ENCODE measurements around the gene GABARAP. TPM values are rescaled to one million over a fixed set of nuclear protein-coding genes. Genes with fewer than 3 reads are reported as not detected.

GABARAP gene
- total and polyA plus RNA-seq, 2 donors (not counting 1 experiment from before 2014, with no cell fraction given), result 323 to 371 TPM

DNA sequence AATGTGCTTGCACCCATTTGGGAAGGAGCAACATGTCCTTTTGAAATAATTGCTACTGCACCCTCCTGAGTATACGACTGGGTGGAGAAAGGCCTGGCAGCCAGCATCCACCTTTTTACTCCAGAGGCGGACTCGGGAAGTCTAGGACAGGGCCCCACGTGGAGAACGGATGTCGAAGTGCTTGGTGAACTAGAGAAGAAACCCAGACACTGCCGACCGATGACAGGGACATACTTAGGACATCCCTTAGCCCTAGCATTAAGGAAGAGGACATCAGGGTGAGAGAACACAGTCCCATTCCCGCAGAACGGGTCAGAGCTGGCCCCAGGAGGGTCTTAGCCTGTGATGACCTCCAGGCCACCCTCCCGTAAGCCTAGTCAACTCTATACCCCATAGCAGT is 48.4 kb upstream of the GABARAP start:
- H3K9me3 Mint-ChIP-seq (ENCODE audit: insufficient read depth), result no peaks in the 10 kb centered on the region
- H4K20me1 ChIP-seq (ENCODE audit: control insufficient read depth, insufficient read depth, low read length, poor library complexity, severe bottlenecking), result no peaks in the 10 kb centered on the region
- H3K4me3 Mint-ChIP-seq, result no peak overlapping the region
- DNase-seq, result no peak
- peaks cover 18 to 19% of the 10 kb centered on the region in 2 donors for H3K4me1 ChIP-seq (ENCODE audit: control insufficient read depth in 2 of 2, insufficient read depth in 2 of 2, low read length in 2 of 2)
- H3K4me3 ChIP-seq (ENCODE audit: control extremely low read depth in 1 of 5, extremely low read depth in 1 of 5, insufficient read depth in 1 of 5, low read depth in 2 of 5, low read length in 4 of 5), result no peak overlapping the region
- H3K36me3 ChIP-seq (replicated peaks in 1 of 2; ENCODE audit: control extremely low read depth in 1 of 2, control insufficient read depth in 1 of 2, extremely low read depth in 1 of 2, insufficient read depth in 2 of 2, low read length in 1 of 2), result no peaks in the 10 kb centered on the region
- H3K27me3 ChIP-seq (replicated peaks in 1 of 4; ENCODE audit: control extremely low read depth in 1 of 4, control insufficient read depth in 3 of 4, insufficient read depth in 4 of 4, low read length in 3 of 4), result peaks cover 0 to 48% (median 10%) of the 10 kb centered on the region in 4 experiments
- TF ChIP-seq, protein P1, sequence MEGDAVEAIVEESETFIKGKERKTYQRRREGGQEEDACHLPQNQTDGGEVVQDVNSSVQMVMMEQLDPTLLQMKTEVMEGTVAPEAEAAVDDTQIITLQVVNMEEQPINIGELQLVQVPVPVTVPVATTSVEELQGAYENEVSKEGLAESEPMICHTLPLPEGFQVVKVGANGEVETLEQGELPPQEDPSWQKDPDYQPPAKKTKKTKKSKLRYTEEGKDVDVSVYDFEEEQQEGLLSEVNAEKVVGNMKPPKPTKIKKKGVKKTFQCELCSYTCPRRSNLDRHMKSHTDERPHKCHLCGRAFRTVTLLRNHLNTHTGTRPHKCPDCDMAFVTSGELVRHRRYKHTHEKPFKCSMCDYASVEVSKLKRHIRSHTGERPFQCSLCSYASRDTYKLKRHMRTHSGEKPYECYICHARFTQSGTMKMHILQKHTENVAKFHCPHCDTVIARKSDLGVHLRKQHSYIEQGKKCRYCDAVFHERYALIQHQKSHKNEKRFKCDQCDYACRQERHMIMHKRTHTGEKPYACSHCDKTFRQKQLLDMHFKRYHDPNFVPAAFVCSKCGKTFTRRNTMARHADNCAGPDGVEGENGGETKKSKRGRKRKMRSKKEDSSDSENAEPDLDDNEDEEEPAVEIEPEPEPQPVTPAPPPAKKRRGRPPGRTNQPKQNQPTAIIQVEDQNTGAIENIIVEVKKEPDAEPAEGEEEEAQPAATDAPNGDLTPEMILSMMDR (IDR thresholded peaks at IDR 0.05), result no peak
- no peak for TF ChIP-seq EZH2 (IDR thresholded peaks at IDR 0.05; ENCODE audit: borderline replicate concordance, insufficient read depth, low read depth, low read length, poor library complexity, severe bottlenecking)
- ATAC-seq (ENCODE audit: low read depth), result no peak
- no peak overlapping the region for H2AFZ ChIP-seq (ENCODE audit: insufficient read depth, low read depth, low read length, poor library complexity, severe bottlenecking)
- no peak overlapping the region for H3K27ac Mint-ChIP-seq
- H3K9me3 ChIP-seq (ENCODE audit: control extremely low read depth in 1 of 3, control insufficient read depth in 2 of 3, insufficient read depth in 1 of 3, low read length in 2 of 3), result peaks cover 0 to 7% (median 0%) of the 10 kb centered on the region in 3 donors
- 86% methylated on average over 10 of the region's 11 CpGs for WGBS (ENCODE audit: insufficient coverage)
- H3K27ac ChIP-seq (ENCODE audit: low read length in 2 of 2), result no peak overlapping the region
- H3K27me3 Mint-ChIP-seq, result peaks cover 46% of the 10 kb centered on the region
- peaks cover 13% of the 10 kb centered on the region for H3K4me1 Mint-ChIP-seq
- intact Hi-C loops (cut with micrococcal nuclease), result loop anchor here (10.0 kb wide), 1 partner anchor 156 kb away; no protein-coding TSS in a partner anchor
- H3K79me2 ChIP-seq (ENCODE audit: control insufficient read depth, insufficient read depth, low read length), result no peaks in the 10 kb centered on the region
- no peak overlapping the region for H3K4me2 ChIP-seq (replicated peaks; ENCODE audit: low read depth, low read length, poor library complexity, severe bottlenecking)
- ChIA-PET POLR2A (no interaction called here), CTCF (interaction anchor here (1.1 to 1.9 kb wide), 2 partner anchors 9 to 70 kb away, joined by 3 to 7 read pairs; partner anchors contain the start of gene SLC2A4)
- no peak overlapping the region for H3K9ac ChIP-seq (ENCODE audit: low read length)

DNA sequence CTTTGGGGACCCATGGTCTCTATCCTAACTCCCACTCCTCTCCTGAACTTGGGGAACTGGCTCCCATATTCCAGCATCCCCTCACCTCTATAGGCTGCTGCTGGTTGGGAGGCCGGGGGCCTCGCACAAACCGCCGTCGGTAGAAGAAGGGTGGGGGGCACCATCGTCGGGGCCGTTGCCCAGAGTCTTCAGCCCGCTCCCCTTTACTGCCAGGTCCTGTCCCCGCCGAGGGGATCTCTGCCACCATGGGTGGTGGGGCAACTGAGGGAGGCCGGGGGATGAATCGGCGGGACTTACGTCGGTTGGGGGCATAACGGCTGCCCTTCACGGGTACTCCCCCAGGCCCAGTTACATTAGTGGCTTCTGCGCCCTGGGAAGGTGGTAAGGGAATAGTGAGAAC is 47.9 kb upstream of the GABARAP start:
- DNase-seq (no peak), ATAC-seq (ENCODE audit: low read depth) (no peak)
- intact Hi-C loops (cut with micrococcal nuclease), result loop anchor here (10.0 kb wide), 1 partner anchor 155 kb away; no protein-coding TSS in a partner anchor
- CTCF ChIA-PET, result interaction anchor here (1.1 to 1.9 kb wide), 2 partner anchors 9 to 69 kb away, joined by 3 to 7 read pairs; partner anchors contain the start of gene SLC2A4
- Histone ChIP-seq H3K79me2 (ENCODE audit: control insufficient read depth, insufficient read depth, low read length) (no peaks in the 10 kb centered on the region), H3K4me1 (ENCODE audit: control insufficient read depth in 2 of 2, insufficient read depth in 2 of 2, low read length in 2 of 2) (peaks cover 12 to 14% of the 10 kb centered on the region in 2 donors), H3K27me3 (replicated peaks in 1 of 4; ENCODE audit: control extremely low read depth in 1 of 4, control insufficient read depth in 3 of 4, insufficient read depth in 4 of 4, low read length in 3 of 4) (peaks cover 0 to 48% (median 8%) of the 10 kb centered on the region in 4 experiments), H3K4me2 (replicated peaks; ENCODE audit: low read depth, low read length, poor library complexity, severe bottlenecking) (no peak overlapping the region), H3K36me3 (replicated peaks in 1 of 2; ENCODE audit: control extremely low read depth in 1 of 2, control insufficient read depth in 1 of 2, extremely low read depth in 1 of 2, insufficient read depth in 2 of 2, low read length in 1 of 2) (no peaks in the 10 kb centered on the region), H3K9ac (ENCODE audit: low read length) (no peak overlapping the region), H3K9me3 (ENCODE audit: control extremely low read depth in 1 of 3, control insufficient read depth in 2 of 3, insufficient read depth in 1 of 3, low read length in 2 of 3) (peaks cover 0 to 4% (median 0%) of the 10 kb centered on the region in 3 donors), H2AFZ (ENCODE audit: insufficient read depth, low read depth, low read length, poor library complexity, severe bottlenecking) (no peak overlapping the region), H3K27ac (ENCODE audit: low read length in 2 of 2) (no peak overlapping the region), H4K20me1 (ENCODE audit: control insufficient read depth, insufficient read depth, low read length, poor library complexity, severe bottlenecking) (no peaks in the 10 kb centered on the region), H3K4me3 (ENCODE audit: control extremely low read depth in 1 of 5, extremely low read depth in 1 of 5, insufficient read depth in 1 of 5, low read depth in 2 of 5, low read length in 4 of 5) (no peak overlapping the region)
- Mint-ChIP-seq H3K27me3 (peaks cover 44% of the 10 kb centered on the region), H3K27ac (no peak overlapping the region), H3K9me3 (ENCODE audit: insufficient read depth) (no peaks in the 10 kb centered on the region), H3K4me3 (no peak overlapping the region), H3K4me1 (peaks cover 10% of the 10 kb centered on the region)
- TF ChIP-seq EZH2 (IDR thresholded peaks at IDR 0.05; ENCODE audit: borderline replicate concordance, insufficient read depth, low read depth, low read length, poor library complexity, severe bottlenecking), result no peak
- TF ChIP-seq, protein P1 (IDR thresholded peaks at IDR 0.05), result no peak
- WGBS (ENCODE audit: insufficient coverage), result 95% methylated on average over 17 of the region's 19 CpGs
- POLR2A ChIA-PET, result no interaction called here

All from B cell (primary cell).